ENCODE measurements around the gene RABGGTA. TPM values are rescaled to one million over a fixed set of nuclear protein-coding genes. Genes with fewer than 3 reads are reported as not detected.
"Not testable (repeated sequence)": the region's sequence is repeated elsewhere in the genome, so short reads cannot be mapped to it uniquely, and the experiment has no call there.

RABGGTA gene
- total and polyA plus RNA-seq, 2 donors, result 9.5 to 23.4 TPM

DNA sequence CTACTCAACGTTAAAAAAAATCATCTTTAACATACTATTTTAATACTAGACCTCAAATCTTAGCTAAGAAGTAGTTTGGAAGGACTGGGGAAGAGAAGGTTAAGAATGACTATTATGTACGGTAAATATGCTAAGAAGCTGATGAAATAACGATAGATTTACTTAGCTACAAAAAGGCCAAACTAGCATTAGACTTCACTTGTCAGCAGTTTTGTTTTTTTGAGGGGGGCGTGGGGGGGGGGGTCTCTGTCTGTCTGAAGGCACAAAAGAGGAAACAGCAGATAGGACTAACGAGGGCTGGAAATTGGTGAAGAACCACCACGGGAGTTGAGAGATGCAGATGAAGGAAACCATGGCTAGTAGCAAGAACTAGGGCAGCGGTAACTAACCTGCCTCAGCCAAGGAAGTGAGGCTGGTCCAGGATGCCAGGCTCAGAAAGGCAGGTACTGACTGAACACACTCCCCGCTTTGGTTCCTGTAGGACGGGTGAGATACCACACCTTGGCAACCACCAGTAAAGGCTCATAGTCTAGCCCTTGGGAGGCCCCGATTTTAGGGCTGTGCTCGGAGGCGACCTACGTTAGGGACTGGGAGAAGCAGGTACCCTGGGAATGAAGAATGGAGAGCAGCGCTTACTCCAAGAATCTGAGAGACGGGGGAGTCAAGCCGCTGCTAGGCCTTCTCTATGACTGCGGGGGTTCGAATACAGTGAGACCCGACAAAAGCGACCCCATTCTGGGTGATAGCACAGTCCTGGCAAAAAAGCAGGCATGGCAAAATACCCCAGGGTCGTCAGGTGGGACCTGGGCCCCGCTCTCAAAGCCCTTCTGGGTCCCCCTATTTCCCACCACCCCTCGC, 39.9 kb downstream of the RABGGTA start:
- Histone ChIP-seq H3K36me3 (ENCODE audit: insufficient read depth) (no peaks in the 10 kb centered on the region), H3K4me3 (ENCODE audit: low read depth, low read length) (peak overlapping the region; percentile 92), H3K27ac (ENCODE audit: low read depth) (peak overlapping the region; percentile 53), H3K4me1 (ENCODE audit: insufficient read depth) (no peaks in the 10 kb centered on the region)
- DNase-seq (ENCODE audit: extremely low spot score), result no peak
- 11% methylated on average over 23 of the region's 23 CpGs for WGBS

DNA sequence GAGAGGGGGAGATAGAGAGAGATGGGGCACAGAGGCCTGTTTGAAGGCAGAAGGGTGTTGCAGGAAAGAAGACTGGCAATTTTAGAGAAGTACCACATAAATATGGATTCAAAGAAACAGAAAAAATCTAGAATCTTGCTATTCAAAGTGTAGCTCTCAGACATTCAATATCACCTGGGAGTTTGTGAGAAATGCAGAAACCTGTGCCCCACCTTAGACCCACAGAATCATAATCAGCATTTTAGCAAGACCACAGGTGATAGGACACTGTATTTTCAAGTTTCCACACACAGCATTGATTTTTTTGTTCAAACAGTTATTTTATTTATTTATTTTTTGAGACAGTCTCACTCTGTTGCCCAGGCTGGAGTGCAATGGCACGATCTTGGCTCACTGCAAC, 42.5 kb downstream of the RABGGTA start:
- Histone ChIP-seq H3K36me3 (ENCODE audit: insufficient read depth) (no peaks in the 10 kb centered on the region), H3K4me1 (ENCODE audit: insufficient read depth) (no peaks in the 10 kb centered on the region), H3K4me3 (ENCODE audit: low read depth, low read length) (no peak overlapping the region), H3K27ac (ENCODE audit: low read depth) (no peak overlapping the region)
- 78% methylated on average over 1 of the region's 1 CpG for WGBS
- DNase-seq (ENCODE audit: extremely low spot score), result no peak

- WGBS, result 74% methylated on average over 1 of the region's 1 CpG
- no peak overlapping the region for H3K27ac ChIP-seq (ENCODE audit: low read depth)
- no peaks in the 10 kb centered on the region for H3K36me3 ChIP-seq (ENCODE audit: insufficient read depth)
- no peak overlapping the region for H3K4me3 ChIP-seq (ENCODE audit: low read depth, low read length)
- H3K4me1 ChIP-seq (ENCODE audit: insufficient read depth), result no peaks in the 10 kb centered on the region
- DNase-seq (ENCODE audit: extremely low spot score), result no peak
Observed at GRCh38 chr14:24226473-24226872, 44.9 kb downstream of the RABGGTA start.

GRCh38 chr14:24224618-24225071, 46.8 kb downstream of the RABGGTA start:
- Histone ChIP-seq H3K36me3 (ENCODE audit: insufficient read depth) (no peaks in the 10 kb centered on the region), H3K4me3 (ENCODE audit: low read depth, low read length) (no peak overlapping the region), H3K4me1 (ENCODE audit: insufficient read depth) (no peaks in the 10 kb centered on the region), H3K27ac (ENCODE audit: low read depth) (no peak overlapping the region)
- 90% methylated on average over 7 of the region's 7 CpGs for whole genome bisulfite sequencing
- DNase-seq (ENCODE audit: extremely low spot score), result no peak

DNA sequence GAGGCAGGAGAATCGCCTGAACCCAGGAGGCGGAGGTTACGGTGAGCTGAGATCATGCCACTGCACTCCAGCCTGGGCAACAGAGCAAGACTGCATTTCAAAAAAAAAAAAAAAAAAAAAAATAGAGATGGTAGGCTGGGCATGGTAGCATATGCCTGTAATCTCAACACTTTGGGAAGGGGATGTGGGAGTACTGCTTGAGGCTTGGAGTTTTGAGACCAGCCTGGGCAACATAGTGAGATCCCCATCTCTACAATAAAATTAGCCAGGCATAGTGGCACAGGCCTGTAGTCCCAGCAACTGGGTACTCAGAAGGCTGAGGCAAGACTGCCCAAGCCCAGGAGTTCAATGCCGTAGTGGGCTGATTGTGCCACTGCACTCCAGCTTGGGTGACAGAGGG, 48.4 kb downstream of the RABGGTA start:
- WGBS, result 95% methylated on average over 4 of the region's 4 CpGs
- H3K27ac ChIP-seq (ENCODE audit: low read depth); H3K4me1 ChIP-seq (ENCODE audit: insufficient read depth); DNase-seq (ENCODE audit: extremely low spot score); H3K4me3 ChIP-seq (ENCODE audit: low read depth, low read length); H3K36me3 ChIP-seq (ENCODE audit: insufficient read depth): not testable (repeated sequence)

DNA sequence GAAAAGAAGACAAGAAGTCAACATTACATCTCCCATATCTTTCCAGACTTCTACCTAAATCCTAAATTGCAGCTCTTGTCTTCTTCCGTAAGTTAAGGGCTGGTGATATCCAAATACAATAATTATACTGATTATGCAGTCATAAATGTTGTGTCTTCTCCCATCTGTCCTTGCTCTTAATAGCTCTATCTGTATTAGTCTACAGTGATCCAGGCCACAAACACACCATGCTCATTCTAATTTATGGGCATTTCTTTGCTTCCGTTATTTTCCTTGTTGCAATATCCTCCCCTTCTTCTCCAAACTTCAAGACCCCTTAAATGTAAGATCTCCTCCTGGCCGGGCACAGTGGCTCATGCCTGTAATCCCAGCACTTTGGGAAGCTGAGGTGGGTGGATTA, 51.9 kb downstream of the RABGGTA start:
- Histone ChIP-seq H3K36me3 (ENCODE audit: insufficient read depth) (no peaks in the 10 kb centered on the region), H3K4me3 (ENCODE audit: low read depth, low read length) (no peak overlapping the region), H3K27ac (ENCODE audit: low read depth) (no peak overlapping the region), H3K4me1 (ENCODE audit: insufficient read depth) (no peaks in the 10 kb centered on the region)
- DNase-seq (ENCODE audit: extremely low spot score), result no peak
- 58% methylated on average over 3 of the region's 3 CpGs for WGBS

DNA sequence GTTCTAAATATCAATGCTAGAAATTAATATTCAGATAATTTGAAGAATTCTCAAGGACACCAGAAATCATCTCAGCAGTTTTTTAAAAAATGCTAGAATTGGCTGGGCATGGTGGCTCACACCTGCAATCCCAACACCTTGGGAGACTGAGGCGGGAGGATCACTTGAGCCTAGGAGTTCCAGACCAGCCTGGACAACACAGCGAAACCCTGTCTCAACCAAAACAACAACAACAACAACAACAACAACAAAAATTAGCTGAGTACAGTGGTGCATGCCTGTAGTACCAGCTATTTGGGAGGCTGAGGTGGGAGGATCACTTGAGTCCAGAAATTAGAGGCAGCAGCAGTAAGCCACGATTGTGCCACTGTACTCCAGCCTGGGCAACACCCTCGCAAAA, 52.3 kb downstream of the RABGGTA start:
- WGBS, result 92% methylated on average over 4 of the region's 4 CpGs
- H3K27ac ChIP-seq (ENCODE audit: low read depth), result no peak overlapping the region
- H3K4me3 ChIP-seq (ENCODE audit: low read depth, low read length), result no peak overlapping the region
- no peaks in the 10 kb centered on the region for H3K36me3 ChIP-seq (ENCODE audit: insufficient read depth)
- DNase-seq (ENCODE audit: extremely low spot score), result no peak
- no peaks in the 10 kb centered on the region for H3K4me1 ChIP-seq (ENCODE audit: insufficient read depth)

DNA sequence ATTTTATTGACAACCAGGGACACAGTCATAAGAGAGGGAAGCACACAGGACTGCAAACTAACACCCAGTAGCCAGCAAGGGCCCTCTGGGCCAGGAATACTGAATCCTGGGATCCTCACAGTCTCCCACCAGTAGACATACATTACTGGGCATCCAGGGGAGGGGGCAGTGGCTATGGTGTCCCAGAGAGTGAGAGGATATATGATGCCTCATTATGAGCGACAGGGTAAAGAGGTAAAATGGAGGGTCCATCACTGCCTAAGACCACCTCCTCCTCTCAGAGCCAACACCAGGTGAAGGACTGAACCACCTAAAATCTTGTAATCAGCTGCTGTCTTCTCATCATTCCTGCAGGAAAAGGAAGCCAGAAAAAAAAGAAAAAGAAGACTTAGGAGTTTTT, 54.5 kb downstream of the RABGGTA start:
- 98% methylated on average over 1 of the region's 1 CpG for WGBS
- not testable (repeated sequence) for H3K4me3 ChIP-seq (ENCODE audit: low read depth, low read length); H3K4me1 ChIP-seq (ENCODE audit: insufficient read depth); H3K27ac ChIP-seq (ENCODE audit: low read depth); H3K36me3 ChIP-seq (ENCODE audit: insufficient read depth); DNase-seq (ENCODE audit: extremely low spot score)

- Histone ChIP-seq H3K4me1 (ENCODE audit: insufficient read depth) (no peaks in the 10 kb centered on the region), H3K4me3 (ENCODE audit: low read depth, low read length) (no peak overlapping the region), H3K27ac (ENCODE audit: low read depth) (no peak overlapping the region), H3K36me3 (ENCODE audit: insufficient read depth) (no peaks in the 10 kb centered on the region)
- DNase-seq (ENCODE audit: extremely low spot score), result no peak
- 90% methylated on average over 2 of the region's 2 CpGs for WGBS
Observed at GRCh38 chr14:24216345-24216699, 55.1 kb downstream of the RABGGTA start.

Small RNAs within 50 kb of the gene (small RNA-seq; reads per million reads assigned to genes)
- gene MDP1, result not detected

Other genes starting within 250 kb of the RABGGTA start
Only the 30 nearest of the 34 such genes appear.
- gene DCAF11, start 156.8 kb downstream of the RABGGTA start, total RNA-seq, result 34.0 TPM
- gene DCAF11, start 156.8 kb downstream of the RABGGTA start, polyA plus RNA-seq, result 52.5 TPM
- gene NRL, start 156.6 kb downstream of the RABGGTA start, total RNA-seq, result 0.85 TPM
- gene NRL, start 156.6 kb downstream of the RABGGTA start, polyA plus RNA-seq, result 2.9 TPM
- 4.2 TPM for gene FITM1, start 140.9 kb downstream of the RABGGTA start, total RNA-seq
- 0.81 TPM for gene FITM1, start 140.9 kb downstream of the RABGGTA start, polyA plus RNA-seq
- gene PSME1, start 135.4 kb downstream of the RABGGTA start, total RNA-seq, result 78.0 TPM
- gene PSME1, start 135.4 kb downstream of the RABGGTA start, polyA plus RNA-seq, result 214 TPM
- 5.0 TPM for gene EMC9, start 130.0 kb downstream of the RABGGTA start, total RNA-seq
- 24.4 TPM for gene EMC9, start 130.0 kb downstream of the RABGGTA start, polyA plus RNA-seq
- gene PSME2, start 125.0 kb downstream of the RABGGTA start, total RNA-seq, result 67.9 TPM
- 97.7 TPM for gene PSME2, start 125.0 kb downstream of the RABGGTA start, polyA plus RNA-seq
- gene RNF31, start 124.1 kb downstream of the RABGGTA start, total RNA-seq, result 30.8 TPM
- 45.8 TPM for gene RNF31, start 124.1 kb downstream of the RABGGTA start, polyA plus RNA-seq
- 56.8 TPM for gene IRF9, start 110.3 kb downstream of the RABGGTA start, total RNA-seq
- 106 TPM for gene IRF9, start 110.3 kb downstream of the RABGGTA start, polyA plus RNA-seq
- 5.8 TPM for gene REC8, start 99.5 kb downstream of the RABGGTA start, total RNA-seq
- 8.5 TPM for gene REC8, start 99.5 kb downstream of the RABGGTA start, polyA plus RNA-seq
- 9.8 TPM for gene IPO4, start 82.8 kb downstream of the RABGGTA start, total RNA-seq
- gene IPO4, start 82.8 kb downstream of the RABGGTA start, polyA plus RNA-seq, result 24.3 TPM
- gene TM9SF1, start 76.2 kb downstream of the RABGGTA start, total RNA-seq, result 30.4 TPM
- 48.1 TPM for gene TM9SF1, start 76.2 kb downstream of the RABGGTA start, polyA plus RNA-seq
- gene TSSK4, start 65.9 kb downstream of the RABGGTA start, total RNA-seq, result 0.26 TPM
- gene TSSK4, start 65.9 kb downstream of the RABGGTA start, polyA plus RNA-seq, result 0.11 TPM
- 22.5 TPM for gene CHMP4A, start 58.1 kb downstream of the RABGGTA start, total RNA-seq
- 111 TPM for gene CHMP4A, start 58.1 kb downstream of the RABGGTA start, polyA plus RNA-seq
- 15.1 TPM for gene MDP1, start 55.5 kb downstream of the RABGGTA start, total RNA-seq
- 29.1 TPM for gene MDP1, start 55.5 kb downstream of the RABGGTA start, polyA plus RNA-seq
- gene NEDD8, start 39.2 kb downstream of the RABGGTA start, total RNA-seq, result 73.8 TPM
- 220 TPM for gene NEDD8, start 39.2 kb downstream of the RABGGTA start, polyA plus RNA-seq
- gene GMPR2, start 38.7 kb downstream of the RABGGTA start, total RNA-seq, result 44.9 TPM
- 63.1 TPM for gene GMPR2, start 38.7 kb downstream of the RABGGTA start, polyA plus RNA-seq
- gene TINF2, start 29.0 kb downstream of the RABGGTA start, total RNA-seq, result 35.1 TPM
- 68.7 TPM for gene TINF2, start 29.0 kb downstream of the RABGGTA start, polyA plus RNA-seq
- gene TGM1, start 8.4 kb downstream of the RABGGTA start, total RNA-seq, result 1.2 TPM
- gene TGM1, start 8.4 kb downstream of the RABGGTA start, polyA plus RNA-seq, result 0.65 TPM
- 10.4 TPM for gene DHRS1, start 28.2 kb upstream of the RABGGTA start, total RNA-seq
- 33.4 TPM for gene DHRS1, start 28.2 kb upstream of the RABGGTA start, polyA plus RNA-seq
- gene NOP9, start 28.3 kb upstream of the RABGGTA start, total RNA-seq, result 12.8 TPM
- gene NOP9, start 28.3 kb upstream of the RABGGTA start, polyA plus RNA-seq, result 18.0 TPM
- gene CIDEB, start 36.4 kb upstream of the RABGGTA start, total RNA-seq, result 7.3 TPM
- gene CIDEB, start 36.4 kb upstream of the RABGGTA start, polyA plus RNA-seq, result 12.8 TPM
- gene LTB4R2, start 38.5 kb upstream of the RABGGTA start, total RNA-seq, result 4.0 TPM
- gene LTB4R2, start 38.5 kb upstream of the RABGGTA start, polyA plus RNA-seq, result 2.8 TPM
- 2.3 TPM for gene LTB4R, start 39.9 kb upstream of the RABGGTA start, total RNA-seq
- 6.0 TPM for gene LTB4R, start 39.9 kb upstream of the RABGGTA start, polyA plus RNA-seq
- 12.6 TPM for gene ADCY4, start 63.5 kb upstream of the RABGGTA start, total RNA-seq
- gene ADCY4, start 63.5 kb upstream of the RABGGTA start, polyA plus RNA-seq, result 28.7 TPM
- gene RIPK3, start 68.4 kb upstream of the RABGGTA start, total RNA-seq, result 4.4 TPM
- 7.8 TPM for gene RIPK3, start 68.4 kb upstream of the RABGGTA start, polyA plus RNA-seq
- gene NFATC4, start 96.6 kb upstream of the RABGGTA start, total RNA-seq, result 41.8 TPM
- gene NFATC4, start 96.6 kb upstream of the RABGGTA start, polyA plus RNA-seq, result 136 TPM
- 35.4 TPM for gene NYNRIN, start 127.4 kb upstream of the RABGGTA start, total RNA-seq
- 13.5 TPM for gene NYNRIN, start 127.4 kb upstream of the RABGGTA start, polyA plus RNA-seq
- gene CBLN3, start 158.1 kb upstream of the RABGGTA start, total RNA-seq, result 1.8 TPM
- 5.9 TPM for gene CBLN3, start 158.1 kb upstream of the RABGGTA start, polyA plus RNA-seq
- gene KHNYN, start 158.4 kb upstream of the RABGGTA start, total RNA-seq, result 51.4 TPM
- gene KHNYN, start 158.4 kb upstream of the RABGGTA start, polyA plus RNA-seq, result 37.5 TPM
- 12.3 TPM for gene SDR39U1, start 171.2 kb upstream of the RABGGTA start, total RNA-seq
- gene SDR39U1, start 171.2 kb upstream of the RABGGTA start, polyA plus RNA-seq, result 70.9 TPM

Measured in urinary bladder (tissue), 4 donors.